ENCODE results near the gene WSB1.
A peak's percentile ranks its signal among the peaks of the same experiment; 100 is the strongest.
"Not testable (repeated sequence)": the region's sequence is repeated elsewhere in the genome, so short reads cannot be mapped to it uniquely, and the experiment has no call there.

WSB1 gene

GRCh38 chr17:27322026-27322425, 28.1 kb downstream of the WSB1 start:
- Histone ChIP-seq H3K27me3 (ENCODE audit: control insufficient read depth, insufficient read depth, low read length) (no peaks in the 10 kb centered on the region), H3K4me1 (ENCODE audit: control insufficient read depth, insufficient read depth, low read length) (peaks cover 54% of the 10 kb centered on the region)

DNA sequence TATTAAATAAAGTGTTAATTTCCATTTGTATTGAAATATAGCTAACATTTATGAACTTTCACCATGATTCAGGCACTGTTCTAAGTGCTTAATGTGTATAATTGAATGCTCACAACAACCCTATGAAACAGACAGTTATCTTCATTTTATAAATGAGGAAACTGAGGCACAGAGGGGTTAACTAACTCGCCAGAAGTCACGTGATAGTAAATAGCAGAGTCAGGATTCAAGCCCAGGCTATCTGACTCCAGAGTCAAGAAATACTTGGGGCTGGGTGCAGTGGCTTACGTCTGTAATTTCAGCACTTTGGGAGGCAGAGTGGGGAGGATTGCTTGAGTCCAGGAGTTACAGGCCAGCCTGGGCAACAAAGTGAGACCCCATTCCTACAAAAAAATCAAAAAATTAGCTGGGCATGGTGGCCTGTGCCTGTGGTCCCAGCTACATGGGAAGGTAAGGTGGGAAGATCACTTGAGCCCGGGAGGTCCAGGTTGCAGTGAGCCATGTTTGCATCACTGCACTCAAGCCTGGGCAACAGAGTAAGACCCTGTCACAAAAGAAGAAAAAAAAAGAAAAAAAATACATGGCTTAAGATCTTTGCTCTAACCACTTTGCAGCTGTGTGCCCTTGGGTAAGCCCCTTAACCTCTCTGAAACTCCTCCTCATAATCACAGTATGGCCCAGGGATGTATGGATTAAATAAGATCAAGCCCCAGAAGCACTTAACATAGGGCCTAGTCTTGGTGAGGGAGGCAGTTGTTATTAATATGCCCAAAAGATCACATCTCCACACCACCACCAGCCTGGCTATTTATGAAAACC, 29.0 kb downstream of the WSB1 start:
- H3K9ac ChIP-seq (ENCODE audit: low read length): no peak overlapping the region
- H3K9me3 ChIP-seq (ENCODE audit: control insufficient read depth, low read length): no peaks in the 10 kb centered on the region
- H3K4me1 ChIP-seq (ENCODE audit: control insufficient read depth, insufficient read depth, low read length): peaks cover 54% of the 10 kb centered on the region
- H3K36me3 ChIP-seq (ENCODE audit: control insufficient read depth, insufficient read depth, low read length): no peaks in the 10 kb centered on the region
- H3K27me3 ChIP-seq (ENCODE audit: control insufficient read depth, insufficient read depth, low read length): no peaks in the 10 kb centered on the region
- no peak overlapping the region for H3K4me3 ChIP-seq (ENCODE audit: low read length)

More at GRCh38 chr17:27322026-27322425, 28.1 kb downstream of the WSB1 start:
- Histone ChIP-seq H3K9ac (ENCODE audit: low read length) (no peak overlapping the region), H3K9me3 (ENCODE audit: control insufficient read depth, low read length) (no peaks in the 10 kb centered on the region), H3K36me3 (ENCODE audit: control insufficient read depth, insufficient read depth, low read length) (no peaks in the 10 kb centered on the region), H3K4me3 (ENCODE audit: low read length) (no peak overlapping the region)

GRCh38 chr17:27323538-27324215, 29.8 kb downstream of the WSB1 start:
- Histone ChIP-seq H3K4me3 (ENCODE audit: low read length) (no peak overlapping the region), H3K9ac (ENCODE audit: low read length) (no peak overlapping the region), H3K27me3 (ENCODE audit: control insufficient read depth, insufficient read depth, low read length) (no peaks in the 10 kb centered on the region), H3K9me3 (ENCODE audit: control insufficient read depth, low read length) (no peaks in the 10 kb centered on the region), H3K36me3 (ENCODE audit: control insufficient read depth, insufficient read depth, low read length) (no peaks in the 10 kb centered on the region), H3K4me1 (ENCODE audit: control insufficient read depth, insufficient read depth, low read length) (peaks cover 54% of the 10 kb centered on the region)

DNA sequence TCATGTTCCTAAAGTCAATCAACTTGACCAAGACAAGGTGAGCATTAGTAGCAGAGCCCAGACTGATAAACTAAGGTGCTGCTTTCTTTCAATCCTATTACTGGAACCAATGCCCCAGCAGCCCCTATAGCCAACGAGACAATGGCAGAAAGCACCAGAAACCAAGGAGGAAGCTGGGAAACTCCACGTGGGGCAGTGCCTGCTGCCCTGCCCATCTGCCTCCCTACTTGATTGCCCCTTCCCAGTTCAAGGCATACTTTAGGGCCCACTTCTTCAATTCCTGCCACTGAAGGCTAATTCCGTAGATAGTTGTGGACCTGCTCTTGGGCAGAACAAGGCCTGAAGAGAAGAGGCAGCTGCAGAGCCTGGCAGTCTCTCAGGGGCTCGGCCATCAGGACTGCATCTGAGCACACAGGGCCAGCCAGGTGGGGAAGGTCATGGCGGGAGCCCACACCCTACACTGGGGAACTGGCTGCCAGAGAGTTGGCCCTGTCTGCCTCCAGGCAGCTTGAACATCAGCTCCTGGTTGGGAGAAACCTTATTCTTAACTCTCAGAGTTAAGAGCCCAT, 30.9 kb downstream of the WSB1 start:
- Histone ChIP-seq H3K9me3 (ENCODE audit: control insufficient read depth, low read length) (no peaks in the 10 kb centered on the region), H3K9ac (ENCODE audit: low read length) (no peak overlapping the region), H3K27me3 (ENCODE audit: control insufficient read depth, insufficient read depth, low read length) (no peaks in the 10 kb centered on the region), H3K4me3 (ENCODE audit: low read length) (no peak overlapping the region), H3K36me3 (ENCODE audit: control insufficient read depth, insufficient read depth, low read length) (no peaks in the 10 kb centered on the region), H3K4me1 (ENCODE audit: control insufficient read depth, insufficient read depth, low read length) (peaks cover 50% of the 10 kb centered on the region)

DNA sequence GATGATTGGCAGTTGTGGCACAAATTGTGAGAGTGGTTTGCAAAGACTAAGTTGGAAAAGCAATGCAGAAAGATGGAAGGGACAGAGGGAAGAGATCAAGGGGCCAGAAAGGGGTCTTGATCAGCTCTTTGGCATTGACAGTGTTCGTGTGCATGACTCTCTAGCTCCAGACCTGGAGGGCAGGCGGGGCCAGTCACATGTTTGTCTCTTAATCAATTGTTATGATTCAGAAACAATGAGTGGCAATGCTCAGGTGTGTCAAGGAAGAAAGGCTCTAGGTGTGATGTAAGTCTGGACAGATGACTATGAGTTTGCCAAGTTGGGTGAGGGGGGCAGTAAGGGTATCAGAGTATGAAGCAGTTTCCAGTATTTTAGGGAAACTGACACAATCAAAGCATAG, 32.1 kb downstream of the WSB1 start:
- Histone ChIP-seq H3K27me3 (ENCODE audit: control insufficient read depth, insufficient read depth, low read length) (no peaks in the 10 kb centered on the region), H3K9ac (ENCODE audit: low read length) (no peak overlapping the region), H3K4me1 (ENCODE audit: control insufficient read depth, insufficient read depth, low read length) (peaks cover 41% of the 10 kb centered on the region), H3K9me3 (ENCODE audit: control insufficient read depth, low read length) (no peaks in the 10 kb centered on the region), H3K4me3 (ENCODE audit: low read length) (no peak overlapping the region), H3K36me3 (ENCODE audit: control insufficient read depth, insufficient read depth, low read length) (no peaks in the 10 kb centered on the region)

- no peaks in the 10 kb centered on the region for H3K27me3 ChIP-seq (ENCODE audit: control insufficient read depth, insufficient read depth, low read length)
- no peak overlapping the region for H3K9ac ChIP-seq (ENCODE audit: low read length)
- no peak overlapping the region for H3K4me3 ChIP-seq (ENCODE audit: low read length)
- H3K36me3 ChIP-seq (ENCODE audit: control insufficient read depth, insufficient read depth, low read length): no peaks in the 10 kb centered on the region
- H3K9me3 ChIP-seq (ENCODE audit: control insufficient read depth, low read length): no peaks in the 10 kb centered on the region
- peaks cover 36% of the 10 kb centered on the region for H3K4me1 ChIP-seq (ENCODE audit: control insufficient read depth, insufficient read depth, low read length)
Measured at GRCh38 chr17:27326585-27326984, 32.7 kb downstream of the WSB1 start.

- Histone ChIP-seq H3K4me3 (ENCODE audit: low read length) (no peak overlapping the region), H3K27me3 (ENCODE audit: control insufficient read depth, insufficient read depth, low read length) (no peaks in the 10 kb centered on the region), H3K9me3 (ENCODE audit: control insufficient read depth, low read length) (no peaks in the 10 kb centered on the region), H3K9ac (ENCODE audit: low read length) (no peak overlapping the region), H3K4me1 (ENCODE audit: control insufficient read depth, insufficient read depth, low read length) (peaks cover 41% of the 10 kb centered on the region), H3K36me3 (ENCODE audit: control insufficient read depth, insufficient read depth, low read length) (no peaks in the 10 kb centered on the region)
Measured at GRCh38 chr17:27327397-27327796, 33.5 kb downstream of the WSB1 start.

DNA sequence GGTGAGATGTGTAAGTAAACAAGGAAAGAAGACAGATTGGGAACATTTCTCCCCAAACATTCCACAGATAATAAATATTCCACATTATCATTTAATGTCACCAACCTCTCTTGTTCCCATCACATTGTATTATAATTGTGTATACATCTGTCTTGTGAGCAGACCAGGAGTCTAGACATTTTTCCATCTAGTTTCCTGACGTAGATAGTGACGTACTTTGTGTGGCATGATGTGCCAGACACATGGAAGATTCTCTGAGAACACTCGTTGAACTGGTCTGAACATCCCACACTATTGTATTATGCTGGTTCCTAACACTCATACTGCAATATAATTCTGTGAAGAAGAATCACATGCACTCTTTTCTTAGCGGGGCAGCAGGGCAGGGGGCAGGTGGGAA, 34.0 kb downstream of the WSB1 start:
- Histone ChIP-seq H3K36me3 (ENCODE audit: control insufficient read depth, insufficient read depth, low read length) (no peaks in the 10 kb centered on the region), H3K4me3 (ENCODE audit: low read length) (no peak overlapping the region), H3K9ac (ENCODE audit: low read length) (no peak overlapping the region), H3K9me3 (ENCODE audit: control insufficient read depth, low read length) (no peaks in the 10 kb centered on the region), H3K4me1 (ENCODE audit: control insufficient read depth, insufficient read depth, low read length) (peaks cover 39% of the 10 kb centered on the region), H3K27me3 (ENCODE audit: control insufficient read depth, insufficient read depth, low read length) (no peaks in the 10 kb centered on the region)

DNA sequence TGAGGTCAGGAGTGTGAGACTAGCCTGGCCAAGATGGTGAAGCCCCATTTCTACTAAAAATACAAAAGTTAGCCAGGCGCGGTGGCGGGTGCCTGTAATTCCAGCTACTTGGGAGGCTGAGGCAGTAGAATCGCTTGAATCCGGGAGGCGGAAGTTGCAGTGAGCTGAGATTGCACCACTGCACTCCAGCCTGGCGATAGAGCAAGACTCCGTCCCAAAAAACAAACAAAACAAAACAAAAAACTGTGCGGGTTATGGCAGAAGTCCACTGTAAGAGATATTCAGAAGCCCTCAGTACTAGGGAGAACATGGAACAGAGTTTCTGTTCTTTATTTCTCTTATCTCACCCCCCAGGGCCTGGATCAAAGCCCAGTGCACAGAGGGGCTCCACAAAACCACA, 34.8 kb downstream of the WSB1 start:
- H3K36me3 ChIP-seq (ENCODE audit: control insufficient read depth, insufficient read depth, low read length): not testable (repeated sequence)
- H3K4me1 ChIP-seq (ENCODE audit: control insufficient read depth, insufficient read depth, low read length): peaks cover 31% of the 10 kb centered on the region

GRCh38 chr17:27329146-27329805, 35.4 kb downstream of the WSB1 start:
- Histone ChIP-seq H3K27me3 (ENCODE audit: control insufficient read depth, insufficient read depth, low read length) (no peaks in the 10 kb centered on the region), H3K9me3 (ENCODE audit: control insufficient read depth, low read length) (no peaks in the 10 kb centered on the region), H3K4me1 (ENCODE audit: control insufficient read depth, insufficient read depth, low read length) (peaks cover 25% of the 10 kb centered on the region), H3K9ac (ENCODE audit: low read length) (no peak overlapping the region), H3K4me3 (ENCODE audit: low read length) (no peak overlapping the region), H3K36me3 (ENCODE audit: control insufficient read depth, insufficient read depth, low read length) (no peaks in the 10 kb centered on the region)

More for the DNA sequence above, 34.8 kb downstream of the WSB1 start:
- not testable (repeated sequence) for H3K27me3 ChIP-seq (ENCODE audit: control insufficient read depth, insufficient read depth, low read length); H3K4me3 ChIP-seq (ENCODE audit: low read length); H3K9me3 ChIP-seq (ENCODE audit: control insufficient read depth, low read length); H3K9ac ChIP-seq (ENCODE audit: low read length)

GRCh38 chr17:27332047-27332393, 38.1 kb downstream of the WSB1 start:
- H3K9ac ChIP-seq (ENCODE audit: low read length): peak overlapping the region; percentile 91
- H3K9me3 ChIP-seq (ENCODE audit: control insufficient read depth, low read length): no peaks in the 10 kb centered on the region
- H3K4me1 ChIP-seq (ENCODE audit: control insufficient read depth, insufficient read depth, low read length): peaks cover 8% of the 10 kb centered on the region
- H3K36me3 ChIP-seq (ENCODE audit: control insufficient read depth, insufficient read depth, low read length): no peaks in the 10 kb centered on the region
- no peak overlapping the region for H3K4me3 ChIP-seq (ENCODE audit: low read length)
- H3K27me3 ChIP-seq (ENCODE audit: control insufficient read depth, insufficient read depth, low read length): no peaks in the 10 kb centered on the region
